Suprapubic skin (tissue), 4 donors: ENCODE measurements around the gene MUC5AC. TPM values are rescaled to one million over a fixed set of nuclear protein-coding genes. Genes with fewer than 3 reads are reported as not detected.
"Not testable (repeated sequence)": the region's sequence is repeated elsewhere in the genome, so short reads cannot be mapped to it uniquely, and the experiment has no call there.

Experiments used
- DNase-seq, 2 donors: peaks; one replicate each; pipeline ENCODE4 v3.0.0-alpha.2; 2019; ENCODE audit warnings: low spot score in 2 of 2
- H3K27ac ChIP-seq: fragments of 200-600 bp; sonication (generic); one replicate; pipeline ENCODE4 v1.5.1; 2019
- H3K27me3 ChIP-seq: fragments of 200-600 bp; sonication (generic); one replicate; pipeline ENCODE4 v1.5.1; 2019
- H3K36me3 ChIP-seq: fragments of 200-600 bp; sonication (generic); one replicate; pipeline ENCODE4 v1.5.1; 2019
- H3K4me1 ChIP-seq: fragments of 200-600 bp; sonication (generic); one replicate; pipeline ENCODE4 v1.5.1; 2019
- H3K4me3 ChIP-seq: fragments of 200-600 bp; sonication (generic); one replicate; pipeline ENCODE4 v1.5.1; 2019; ENCODE audit warnings: mild to moderate bottlenecking
- H3K9me3 ChIP-seq: fragments of 200-600 bp; sonication (generic); one replicate; pipeline ENCODE4 v1.5.1; 2019
- EP300 ChIP-seq: sonication (generic); formaldehyde crosslinking; IDR thresholded peaks from one replicate; pipeline ENCODE4 v1.6.1; 2017; ENCODE audit warnings: antibody characterized with exemption
- POLR2A ChIP-seq, 2 donors: fragments of 450-650 bp; IDR thresholded peaks; one replicate each; pipeline ENCODE4 v1.6.1; 2017; ENCODE audit warnings: antibody characterized with exemption in 2 of 2, mild to moderate bottlenecking in 2 of 2, moderate library complexity in 2 of 2
- POLR2AphosphoS5 ChIP-seq, 3 donors: sonication (generic); formaldehyde crosslinking; IDR thresholded peaks; one replicate each; pipeline ENCODE4 v1.6.1; 2017; ENCODE audit warnings: antibody characterized with exemption in 3 of 3
- WGBS: methylation state at CpG from one replicate; pipeline ENCODE4 v1.1.5; 2018; 5-methylcytosine and 5-hydroxymethylcytosine counted together
- total RNA-seq, 4 donors: library from RNA; depleted of rRNA; stranded (reverse); fragments of >200 nt; gene quantifications; one replicate each; pipeline ENCODE4 v1.1.0, GENCODE V29; 2016
- TF ChIP-seq, protein P1 (sequence below), 2 donors: fragments of 200-600 bp in 1 of 2; fragments of 450-650 bp in 1 of 2; sonication (generic) in 1 of 2; IDR thresholded peaks; one replicate each; pipeline ENCODE4 v1.5.1; 2016 to 2019; ENCODE audit warnings: antibody characterized with exemption in 2 of 2, mild to moderate bottlenecking in 1 of 2, moderate library complexity in 1 of 2

Gene MUC5AC
- total RNA-seq, 4 donors from 2014 or later: not detected

DNA sequence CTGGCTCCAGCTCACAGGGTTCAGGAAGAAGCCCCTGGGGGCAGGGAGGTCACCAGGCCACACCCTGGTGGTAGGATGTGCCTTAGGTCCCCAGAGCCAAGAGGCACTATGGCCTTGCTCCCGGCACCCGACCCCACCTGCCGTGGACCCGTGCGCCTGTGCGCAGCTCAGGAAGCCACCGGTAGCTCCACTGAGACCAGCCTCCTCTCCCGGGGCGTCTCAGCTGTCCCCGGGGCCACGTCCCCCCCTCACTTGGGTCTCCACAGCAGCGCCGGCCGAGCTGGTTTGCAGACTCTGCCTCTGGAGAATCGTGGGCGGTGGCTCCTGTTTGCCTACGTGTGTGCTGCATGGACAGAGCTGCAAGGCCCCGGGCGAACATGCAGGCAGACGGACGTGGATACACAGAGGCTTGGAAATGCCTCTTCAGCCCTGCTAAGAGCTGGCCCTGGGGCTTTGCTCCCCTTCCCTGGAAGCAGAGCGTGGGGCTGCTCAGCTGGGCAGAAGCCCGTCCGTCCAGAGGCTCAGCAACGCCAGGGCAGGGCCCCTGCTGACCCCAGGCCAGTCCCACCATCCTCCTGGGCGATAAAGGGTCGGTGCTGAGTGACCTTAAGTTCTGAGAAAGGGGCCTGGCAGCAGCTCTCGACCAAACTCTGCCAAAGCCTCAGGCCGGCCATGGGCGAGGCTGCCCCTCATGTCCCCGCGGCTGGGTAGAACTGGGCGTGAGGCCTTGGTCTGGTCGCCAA, 49.8 kb downstream of the MUC5AC start:
- Histone ChIP-seq H3K36me3 (no peaks in the 10 kb centered on the region), H3K27me3 (peaks cover 39% of the 10 kb centered on the region), H3K27ac (no peak overlapping the region), H3K9me3 (peaks cover 23% of the 10 kb centered on the region), H3K4me3 (no peak overlapping the region), H3K4me1 (peaks cover 4% of the 10 kb centered on the region)
- TF ChIP-seq EP300 (no peak), POLR2AphosphoS5 (IDR thresholded peaks at IDR 0.05) (no peak), POLR2A (IDR thresholded peaks at IDR 0.05) (no peak)
- TF ChIP-seq, protein P1, sequence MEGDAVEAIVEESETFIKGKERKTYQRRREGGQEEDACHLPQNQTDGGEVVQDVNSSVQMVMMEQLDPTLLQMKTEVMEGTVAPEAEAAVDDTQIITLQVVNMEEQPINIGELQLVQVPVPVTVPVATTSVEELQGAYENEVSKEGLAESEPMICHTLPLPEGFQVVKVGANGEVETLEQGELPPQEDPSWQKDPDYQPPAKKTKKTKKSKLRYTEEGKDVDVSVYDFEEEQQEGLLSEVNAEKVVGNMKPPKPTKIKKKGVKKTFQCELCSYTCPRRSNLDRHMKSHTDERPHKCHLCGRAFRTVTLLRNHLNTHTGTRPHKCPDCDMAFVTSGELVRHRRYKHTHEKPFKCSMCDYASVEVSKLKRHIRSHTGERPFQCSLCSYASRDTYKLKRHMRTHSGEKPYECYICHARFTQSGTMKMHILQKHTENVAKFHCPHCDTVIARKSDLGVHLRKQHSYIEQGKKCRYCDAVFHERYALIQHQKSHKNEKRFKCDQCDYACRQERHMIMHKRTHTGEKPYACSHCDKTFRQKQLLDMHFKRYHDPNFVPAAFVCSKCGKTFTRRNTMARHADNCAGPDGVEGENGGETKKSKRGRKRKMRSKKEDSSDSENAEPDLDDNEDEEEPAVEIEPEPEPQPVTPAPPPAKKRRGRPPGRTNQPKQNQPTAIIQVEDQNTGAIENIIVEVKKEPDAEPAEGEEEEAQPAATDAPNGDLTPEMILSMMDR (IDR thresholded peaks at IDR 0.05): no peak
- peak; percentile 48 to 72 for DNase-seq
- 47% methylated on average over 3 of the region's 34 CpGs for WGBS

DNA sequence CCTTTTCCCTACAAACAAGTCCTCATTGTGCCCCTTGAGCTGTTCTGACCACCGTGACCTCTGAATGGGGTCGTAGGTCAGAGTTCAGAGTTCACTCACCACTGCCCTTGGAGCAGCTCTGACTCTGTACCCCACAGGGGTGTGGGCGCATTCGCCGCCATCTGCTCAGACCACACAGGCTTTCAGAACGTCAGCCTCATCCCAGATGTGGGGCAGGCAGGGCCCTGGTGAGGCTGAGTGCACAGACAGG, 50.3 kb downstream of the MUC5AC start:
- Histone ChIP-seq H3K36me3 (no peaks in the 10 kb centered on the region), H3K27me3 (peaks cover 34% of the 10 kb centered on the region), H3K4me3 (no peak overlapping the region), H3K27ac (no peak overlapping the region), H3K9me3 (peaks cover 25% of the 10 kb centered on the region), H3K4me1 (peaks cover 3% of the 10 kb centered on the region)
- TF ChIP-seq POLR2AphosphoS5 (IDR thresholded peaks at IDR 0.05) (no peak), POLR2A (IDR thresholded peaks at IDR 0.05) (no peak), EP300 (no peak)
- TF ChIP-seq, protein P1 (IDR thresholded peaks at IDR 0.05): no peak
- 49% methylated on average over 4 of the region's 6 CpGs for WGBS
- no peak for DNase-seq

DNA sequence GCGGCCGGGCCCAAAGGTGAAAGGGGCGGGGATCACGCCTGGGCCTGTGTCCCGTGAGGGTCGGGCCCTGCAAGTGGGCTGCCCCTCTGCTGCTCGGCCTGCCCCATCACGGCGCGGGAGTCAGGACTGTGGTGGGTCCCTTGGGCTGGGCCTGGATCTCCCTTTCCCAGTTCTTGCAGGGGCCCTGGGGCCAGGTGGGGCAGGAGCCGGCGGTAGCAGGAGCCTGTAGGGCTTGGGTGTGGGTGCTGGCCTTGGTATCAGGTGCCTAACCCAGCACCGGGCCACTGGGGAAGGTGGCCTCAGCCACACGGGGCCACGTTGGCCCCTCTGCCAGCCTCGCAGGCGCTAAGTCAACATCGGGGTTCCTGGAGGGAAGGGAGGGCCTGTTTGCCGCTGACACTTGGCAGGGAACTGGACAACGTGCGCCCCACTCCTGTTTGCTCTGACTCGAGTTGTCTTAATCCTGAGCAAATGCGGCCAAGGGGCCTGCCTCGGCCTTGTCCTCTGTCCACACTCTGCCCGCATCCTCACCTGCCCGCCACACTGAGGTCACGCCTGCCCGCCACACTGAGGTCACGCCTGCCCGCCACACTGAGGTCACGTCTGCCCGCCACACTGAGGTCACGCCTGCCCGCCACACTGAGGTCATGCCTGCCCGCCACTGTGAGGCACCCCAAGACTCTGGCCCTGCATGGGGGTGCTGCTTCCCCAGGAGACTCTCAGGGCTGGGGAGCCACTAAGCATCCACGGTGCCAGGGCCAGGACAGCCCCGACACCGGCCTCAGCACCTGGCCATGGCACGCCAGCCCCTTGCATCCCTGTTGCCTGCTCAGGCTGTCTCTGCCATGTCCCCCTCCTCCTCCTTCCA, 50.9 kb downstream of the MUC5AC start:
- peak; percentile 55 to 79 for DNase-seq
- WGBS: 94% methylated on average over 11 of the region's 39 CpGs
- no peaks in the 10 kb centered on the region for H3K36me3 ChIP-seq
- no peaks in the 10 kb centered on the region for H3K4me1 ChIP-seq
- peaks cover 27% of the 10 kb centered on the region for H3K9me3 ChIP-seq
- no peak overlapping the region for H3K4me3 ChIP-seq
- no peak for TF ChIP-seq POLR2A (IDR thresholded peaks at IDR 0.05)
- TF ChIP-seq EP300: no peak
- no peak for TF ChIP-seq POLR2AphosphoS5 (IDR thresholded peaks at IDR 0.05)
- TF ChIP-seq, protein P1 (IDR thresholded peaks at IDR 0.05): no peak
- no peak overlapping the region for H3K27ac ChIP-seq
- H3K27me3 ChIP-seq: peaks cover 29% of the 10 kb centered on the region

DNA sequence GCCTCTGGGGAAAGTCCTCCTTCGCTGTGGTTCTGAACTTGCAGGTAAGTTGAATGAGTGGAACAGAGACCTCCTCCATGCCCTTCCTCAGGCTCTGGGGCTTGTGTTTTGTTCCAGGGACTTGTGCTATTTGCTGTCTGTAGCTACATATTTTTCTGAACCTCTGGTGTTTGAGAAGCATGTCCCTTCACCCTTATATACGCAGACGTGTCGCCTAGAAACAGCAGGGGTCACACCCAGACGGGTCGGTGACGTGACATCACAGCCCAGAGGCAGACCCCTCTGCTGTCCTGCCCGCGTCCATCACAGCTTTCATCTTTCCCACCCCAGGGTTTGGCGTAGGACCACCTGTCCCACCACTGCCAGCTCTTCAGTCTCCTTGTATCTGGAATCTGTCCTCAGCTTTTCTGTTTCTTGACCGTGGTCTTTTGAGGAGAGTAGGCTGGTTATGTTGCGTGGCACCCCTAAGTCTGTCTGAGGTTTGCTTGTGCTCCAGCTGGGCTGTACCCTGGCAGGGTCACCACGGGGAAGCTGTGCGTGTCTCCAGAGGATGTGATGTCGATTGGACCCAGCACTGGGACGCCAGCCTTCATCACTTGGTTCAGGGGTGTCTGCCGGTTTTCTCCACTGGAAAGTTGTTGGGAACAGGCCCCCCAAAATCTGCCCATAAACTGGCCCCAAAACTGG, 51.8 kb downstream of the MUC5AC start:
- Histone ChIP-seq H3K36me3 (no peaks in the 10 kb centered on the region), H3K27ac (no peak overlapping the region), H3K9me3 (peaks cover 27% of the 10 kb centered on the region), H3K4me3 (no peak overlapping the region), H3K27me3 (peaks cover 20% of the 10 kb centered on the region), H3K4me1 (no peaks in the 10 kb centered on the region)
- TF ChIP-seq, protein P1 (IDR thresholded peaks at IDR 0.05): no peak
- TF ChIP-seq EP300: no peak
- peak; percentile 31 to 61 for DNase-seq
- 92% methylated on average over 17 of the region's 17 CpGs for WGBS

DNA sequence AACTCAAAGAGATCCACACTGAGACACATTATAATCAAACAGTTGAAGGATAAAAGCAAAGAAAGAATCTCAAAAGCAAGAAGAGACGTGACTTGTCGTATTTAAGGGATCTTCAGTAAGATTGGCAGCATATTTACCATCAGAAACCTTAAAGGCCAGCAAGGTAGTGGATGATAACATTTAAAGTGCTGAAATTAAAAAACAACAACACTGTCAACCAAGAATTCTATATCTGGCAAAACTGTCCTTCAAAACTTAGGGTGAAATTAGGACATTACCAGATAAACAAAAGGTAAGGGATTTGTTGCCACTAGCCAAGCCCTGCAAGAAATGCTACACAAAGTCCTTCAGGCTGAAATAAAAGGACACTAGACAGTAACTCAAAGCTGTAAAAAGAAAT, 54.1 kb downstream of the MUC5AC start:
- Histone ChIP-seq H3K27me3 (peaks cover 3% of the 10 kb centered on the region), H3K9me3 (peaks cover 27% of the 10 kb centered on the region), H3K4me1 (no peaks in the 10 kb centered on the region), H3K36me3 (no peaks in the 10 kb centered on the region), H3K27ac (no peak overlapping the region), H3K4me3 (no peak overlapping the region)
- 77% methylated on average over 2 of the region's 2 CpGs for WGBS
- no peak for DNase-seq
- TF ChIP-seq, protein P1 (IDR thresholded peaks at IDR 0.05): no peak
- no peak for TF ChIP-seq POLR2A (IDR thresholded peaks at IDR 0.05)
- TF ChIP-seq POLR2AphosphoS5 (IDR thresholded peaks at IDR 0.05): no peak
- no peak for TF ChIP-seq EP300

DNA sequence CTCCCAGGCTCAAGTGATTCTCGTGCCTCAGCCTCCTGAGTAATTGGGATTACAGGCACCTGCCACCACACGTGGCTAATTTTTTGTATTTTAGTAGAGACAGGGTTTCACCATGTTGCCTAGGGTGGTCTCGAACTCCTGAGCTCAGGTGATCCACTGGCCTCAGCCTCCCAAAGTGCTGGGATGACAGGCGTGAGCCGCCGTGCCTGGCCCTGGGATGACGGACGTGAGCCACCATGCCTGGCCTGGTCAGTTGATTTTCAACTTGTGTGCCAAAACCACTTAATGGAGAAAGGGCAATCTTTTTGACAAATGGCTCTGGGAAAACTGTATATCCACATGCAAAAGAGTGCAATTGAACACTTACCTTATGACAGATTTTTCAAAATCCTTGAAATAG, 58.1 kb downstream of the MUC5AC start:
- H3K9me3 ChIP-seq: peaks cover 19% of the 10 kb centered on the region
- H3K27me3 ChIP-seq: peaks cover 23% of the 10 kb centered on the region
- not testable (repeated sequence) for H3K27ac ChIP-seq, H3K36me3 ChIP-seq, H3K4me3 ChIP-seq, H3K4me1 ChIP-seq
- DNase-seq: peak; percentile 5 to 35
- WGBS: 83% methylated on average over 8 of the region's 8 CpGs
